Measurements from ENCODE around the gene CANT1. TPM values are rescaled to one million over a fixed set of nuclear protein-coding genes. Genes with fewer than 3 reads are reported as not detected.

The CANT1 gene
- total and polyA plus RNA-seq, 9 of the 15 experiments (the other 6 are each of a cell fraction or from before 2014, with no cell fraction given), result 2.7 to 66.4 (median 22.5) TPM

GRCh38 chr17:79011451-79012147 lies 2.0 kb upstream of the CANT1 start (continued):
- TF ChIP-seq, protein P1, sequence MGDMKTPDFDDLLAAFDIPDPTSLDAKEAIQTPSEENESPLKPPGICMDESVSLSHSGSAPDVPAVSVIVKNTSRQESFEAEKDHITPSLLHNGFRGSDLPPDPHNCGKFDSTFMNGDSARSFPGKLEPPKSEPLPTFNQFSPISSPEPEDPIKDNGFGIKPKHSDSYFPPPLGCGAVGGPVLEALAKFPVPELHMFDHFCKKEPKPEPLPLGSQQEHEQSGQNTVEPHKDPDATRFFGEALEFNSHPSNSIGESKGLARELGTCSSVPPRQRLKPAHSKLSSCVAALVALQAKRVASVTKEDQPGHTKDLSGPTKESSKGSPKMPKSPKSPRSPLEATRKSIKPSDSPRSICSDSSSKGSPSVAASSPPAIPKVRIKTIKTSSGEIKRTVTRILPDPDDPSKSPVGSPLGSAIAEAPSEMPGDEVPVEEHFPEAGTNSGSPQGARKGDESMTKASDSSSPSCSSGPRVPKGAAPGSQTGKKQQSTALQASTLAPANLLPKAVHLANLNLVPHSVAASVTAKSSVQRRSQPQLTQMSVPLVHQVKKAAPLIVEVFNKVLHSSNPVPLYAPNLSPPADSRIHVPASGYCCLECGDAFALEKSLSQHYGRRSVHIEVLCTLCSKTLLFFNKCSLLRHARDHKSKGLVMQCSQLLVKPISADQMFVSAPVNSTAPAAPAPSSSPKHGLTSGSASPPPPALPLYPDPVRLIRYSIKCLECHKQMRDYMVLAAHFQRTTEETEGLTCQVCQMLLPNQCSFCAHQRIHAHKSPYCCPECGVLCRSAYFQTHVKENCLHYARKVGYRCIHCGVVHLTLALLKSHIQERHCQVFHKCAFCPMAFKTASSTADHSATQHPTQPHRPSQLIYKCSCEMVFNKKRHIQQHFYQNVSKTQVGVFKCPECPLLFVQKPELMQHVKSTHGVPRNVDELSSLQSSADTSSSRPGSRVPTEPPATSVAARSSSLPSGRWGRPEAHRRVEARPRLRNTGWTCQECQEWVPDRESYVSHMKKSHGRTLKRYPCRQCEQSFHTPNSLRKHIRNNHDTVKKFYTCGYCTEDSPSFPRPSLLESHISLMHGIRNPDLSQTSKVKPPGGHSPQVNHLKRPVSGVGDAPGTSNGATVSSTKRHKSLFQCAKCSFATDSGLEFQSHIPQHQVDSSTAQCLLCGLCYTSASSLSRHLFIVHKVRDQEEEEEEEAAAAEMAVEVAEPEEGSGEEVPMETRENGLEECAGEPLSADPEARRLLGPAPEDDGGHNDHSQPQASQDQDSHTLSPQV (IDR thresholded peaks at IDR 0.05), result peak; percentile 99
- TF ChIP-seq ZNF146 (CRISPR knock-in tag; IDR thresholded peaks at IDR 0.05; ENCODE audit: unreplicated experiment), result no peak
- peak; percentile 75; the same call in 1 of the 2 replicates for TF ChIP-seq TCF15 (CRISPR knock-in tag; IDR thresholded peaks at IDR 0.05)
- TF ChIP-seq STAT5A (IDR thresholded peaks at IDR 0.05; ENCODE audit: borderline replicate concordance, low read length), result 0 out of 2 replicates have a peak, but pooled peaks have one; percentile 37
- TF ChIP-seq, protein P2, sequence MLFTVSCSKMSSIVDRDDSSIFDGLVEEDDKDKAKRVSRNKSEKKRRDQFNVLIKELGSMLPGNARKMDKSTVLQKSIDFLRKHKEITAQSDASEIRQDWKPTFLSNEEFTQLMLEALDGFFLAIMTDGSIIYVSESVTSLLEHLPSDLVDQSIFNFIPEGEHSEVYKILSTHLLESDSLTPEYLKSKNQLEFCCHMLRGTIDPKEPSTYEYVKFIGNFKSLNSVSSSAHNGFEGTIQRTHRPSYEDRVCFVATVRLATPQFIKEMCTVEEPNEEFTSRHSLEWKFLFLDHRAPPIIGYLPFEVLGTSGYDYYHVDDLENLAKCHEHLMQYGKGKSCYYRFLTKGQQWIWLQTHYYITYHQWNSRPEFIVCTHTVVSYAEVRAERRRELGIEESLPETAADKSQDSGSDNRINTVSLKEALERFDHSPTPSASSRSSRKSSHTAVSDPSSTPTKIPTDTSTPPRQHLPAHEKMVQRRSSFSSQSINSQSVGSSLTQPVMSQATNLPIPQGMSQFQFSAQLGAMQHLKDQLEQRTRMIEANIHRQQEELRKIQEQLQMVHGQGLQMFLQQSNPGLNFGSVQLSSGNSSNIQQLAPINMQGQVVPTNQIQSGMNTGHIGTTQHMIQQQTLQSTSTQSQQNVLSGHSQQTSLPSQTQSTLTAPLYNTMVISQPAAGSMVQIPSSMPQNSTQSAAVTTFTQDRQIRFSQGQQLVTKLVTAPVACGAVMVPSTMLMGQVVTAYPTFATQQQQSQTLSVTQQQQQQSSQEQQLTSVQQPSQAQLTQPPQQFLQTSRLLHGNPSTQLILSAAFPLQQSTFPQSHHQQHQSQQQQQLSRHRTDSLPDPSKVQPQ (CRISPR knock-in tag; IDR thresholded peaks at IDR 0.05; ENCODE audit: borderline replicate concordance), result peak; percentile 89
- TF ChIP-seq PHTF2 (CRISPR knock-in tag; IDR thresholded peaks at IDR 0.05), result peak; percentile 81; the same call in 1 of the 2 replicates
- TF ChIP-seq ZNF644 (tag; IDR thresholded peaks at IDR 0.05; ENCODE audit: low read depth), result peak; percentile 100
- TF ChIP-seq SMAD4 (CRISPR knock-in tag; conservative IDR thresholded peaks at IDR 0.05), result peak; percentile 100
- peak; percentile 98 for TF ChIP-seq PTTG1 (tag; IDR thresholded peaks at IDR 0.05; ENCODE audit: low read depth)
- peak; percentile 86 for TF ChIP-seq ZSCAN32 (CRISPR knock-in tag; IDR thresholded peaks at IDR 0.05)
- no peak for TF ChIP-seq CCAR2 (IDR thresholded peaks at IDR 0.05; ENCODE audit: low read depth, low read length)
- TF ChIP-seq ZNF830 (CRISPR knock-in tag; IDR thresholded peaks at IDR 0.05), result peak; percentile 87; the same call in 1 of the 2 replicates
- peak; percentile 95 for TF ChIP-seq IRF9 (tag; IDR thresholded peaks at IDR 0.05)
- peak in 1 of 2 experiments; percentile 91; a peak in 2 of 4 replicates for TF ChIP-seq MAZ (CRISPR knock-in tag; conservative IDR thresholded peaks at IDR 0.05 in 1 of 2, IDR thresholded peaks at IDR 0.05 in 1 of 2)
- TF ChIP-seq GTF2E2 (tag; IDR thresholded peaks at IDR 0.05), result peak; percentile 98
- peak; percentile 100 for TF ChIP-seq ZNF589 (CRISPR knock-in tag; IDR thresholded peaks at IDR 0.05; ENCODE audit: low read depth)
- TF ChIP-seq, protein P3, sequence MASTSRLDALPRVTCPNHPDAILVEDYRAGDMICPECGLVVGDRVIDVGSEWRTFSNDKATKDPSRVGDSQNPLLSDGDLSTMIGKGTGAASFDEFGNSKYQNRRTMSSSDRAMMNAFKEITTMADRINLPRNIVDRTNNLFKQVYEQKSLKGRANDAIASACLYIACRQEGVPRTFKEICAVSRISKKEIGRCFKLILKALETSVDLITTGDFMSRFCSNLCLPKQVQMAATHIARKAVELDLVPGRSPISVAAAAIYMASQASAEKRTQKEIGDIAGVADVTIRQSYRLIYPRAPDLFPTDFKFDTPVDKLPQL (IDR thresholded peaks at IDR 0.05; ENCODE audit: extremely low read depth, insufficient read length), result no peak
